GM18873 (cell line): ENCODE results near the gene CDCA5.
A peak's percentile ranks its signal among the peaks of the same experiment; 100 is the strongest.

Experiments used
- ATAC-seq: cut with Tn5 transposase; IDR thresholded peaks from one replicate; pipeline ENCODE4 v1.9.1; 2021; ENCODE audit warnings: mild to moderate bottlenecking, moderate library complexity, moderate number of reproducible peaks; ENCODE audit not compliant: unreplicated experiment, low FRiP score

The CDCA5 gene

DNA sequence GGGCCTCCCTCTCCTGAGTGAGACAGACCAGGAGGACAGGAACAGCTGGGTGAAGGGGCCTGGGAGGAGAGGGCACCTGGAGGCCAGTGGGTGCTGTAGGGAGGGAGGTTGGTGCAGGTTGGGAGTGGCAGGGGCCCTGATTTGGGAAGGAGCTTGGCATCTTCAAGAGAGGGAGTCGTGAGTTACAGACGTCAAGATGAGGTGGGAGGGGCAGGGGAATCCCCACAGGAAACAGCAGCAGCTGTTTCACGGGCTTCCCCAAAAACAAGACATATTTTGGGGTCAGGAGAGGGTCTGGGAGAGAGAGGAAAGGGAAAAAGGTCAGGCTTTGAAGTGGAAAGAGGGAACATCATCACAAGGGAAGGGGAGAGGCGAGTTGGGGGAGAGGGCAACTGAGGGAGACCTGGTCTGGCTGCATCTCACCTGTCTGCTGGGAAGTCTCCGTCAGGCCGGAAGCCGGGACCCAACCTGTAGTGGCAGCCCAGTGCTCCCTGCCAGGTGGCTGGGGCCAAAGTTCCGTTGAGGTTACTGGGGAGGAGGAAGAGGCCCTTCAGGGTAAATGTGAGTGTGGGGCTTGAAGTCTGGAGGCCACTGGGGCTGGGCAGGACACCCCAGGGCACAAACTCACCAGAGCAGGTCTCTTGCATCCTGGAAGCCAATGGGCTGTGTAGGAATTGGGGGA, 29.9 kb downstream of the CDCA5 start:
- no peak for ATAC-seq

DNA sequence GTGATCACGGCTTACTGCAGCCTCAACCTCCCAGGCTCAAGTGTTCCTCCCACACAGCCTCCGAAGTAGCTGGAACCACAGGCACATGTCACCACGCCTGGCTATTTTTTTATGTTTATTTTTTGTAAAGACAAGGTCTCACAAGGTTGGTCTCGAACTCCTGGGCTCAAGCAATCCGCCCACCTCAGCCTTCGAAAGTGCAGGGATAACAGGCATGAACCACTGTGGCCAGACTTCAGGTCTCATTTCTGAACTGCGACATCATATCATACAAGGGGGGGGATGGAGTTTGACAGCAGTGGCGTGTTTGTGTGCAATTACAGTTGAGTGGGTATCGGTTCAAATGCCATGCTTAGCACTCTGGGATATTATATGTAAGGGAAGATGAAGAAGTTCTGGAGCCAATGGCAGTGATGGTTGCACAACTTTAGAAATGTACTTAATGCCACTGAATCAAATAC, 32.4 kb downstream of the CDCA5 start:
- ATAC-seq: no peak

DNA sequence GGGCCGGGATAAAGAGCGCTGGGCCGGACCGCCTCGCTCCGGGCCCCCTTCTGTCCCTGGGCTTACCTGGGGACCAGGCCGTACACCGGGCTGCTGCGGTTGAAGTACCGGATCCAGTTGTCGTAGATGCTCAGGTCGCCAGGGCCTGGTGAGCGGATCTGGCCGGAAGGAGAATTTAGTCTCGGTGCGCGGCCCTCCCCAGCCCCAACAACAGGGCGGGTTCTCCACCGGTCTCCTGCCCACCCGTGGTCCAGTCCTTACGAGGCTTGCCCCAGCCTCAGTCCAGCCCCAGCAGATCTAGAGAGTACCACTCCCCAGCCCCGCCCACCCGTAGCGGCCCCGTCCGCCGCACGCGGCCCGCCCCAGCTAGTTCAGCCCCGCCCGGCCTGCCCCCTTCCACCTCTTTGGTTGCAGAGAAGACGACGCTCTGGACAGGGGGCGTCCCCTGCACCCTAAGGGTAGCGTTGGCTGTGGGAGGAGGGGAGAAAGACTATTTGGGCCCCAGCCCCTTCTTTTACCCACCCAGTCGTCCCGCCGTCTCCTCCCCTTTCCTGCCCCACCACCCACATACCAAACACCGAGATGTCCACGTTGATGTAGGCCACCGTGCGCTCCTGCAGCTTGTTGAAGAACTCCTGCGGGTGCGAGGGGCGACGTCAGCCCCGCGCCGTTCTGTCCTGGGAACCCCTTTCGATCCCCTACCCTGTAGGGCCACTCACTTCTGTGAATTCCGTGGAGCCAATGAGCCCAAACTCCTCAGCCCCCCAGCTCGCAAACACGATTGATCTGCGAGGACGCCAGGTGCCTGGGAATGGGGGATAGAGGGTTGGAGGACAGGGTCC, 36.0 kb downstream of the CDCA5 start:
- no peak for ATAC-seq

DNA sequence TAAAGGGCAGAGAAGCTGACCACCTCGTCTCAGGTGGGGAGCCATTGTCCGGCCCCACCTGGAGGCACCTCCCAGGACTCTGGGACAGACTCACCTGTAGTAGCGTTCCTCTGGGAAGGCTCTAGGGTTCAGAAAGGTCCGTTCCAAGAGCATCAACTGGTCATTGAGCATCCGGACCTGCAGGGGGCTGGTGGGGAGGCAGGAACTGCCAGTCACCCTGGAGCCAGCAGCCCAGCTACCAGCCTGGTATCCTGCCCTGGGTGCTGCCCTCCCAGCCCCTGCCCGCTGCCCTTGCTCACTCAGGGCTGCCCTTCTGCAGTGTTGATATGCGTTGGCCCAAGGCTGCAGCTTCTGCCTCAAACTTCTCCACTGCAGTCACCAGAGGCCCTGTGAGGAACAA, 38.1 kb downstream of the CDCA5 start:
- no peak for ATAC-seq

DNA sequence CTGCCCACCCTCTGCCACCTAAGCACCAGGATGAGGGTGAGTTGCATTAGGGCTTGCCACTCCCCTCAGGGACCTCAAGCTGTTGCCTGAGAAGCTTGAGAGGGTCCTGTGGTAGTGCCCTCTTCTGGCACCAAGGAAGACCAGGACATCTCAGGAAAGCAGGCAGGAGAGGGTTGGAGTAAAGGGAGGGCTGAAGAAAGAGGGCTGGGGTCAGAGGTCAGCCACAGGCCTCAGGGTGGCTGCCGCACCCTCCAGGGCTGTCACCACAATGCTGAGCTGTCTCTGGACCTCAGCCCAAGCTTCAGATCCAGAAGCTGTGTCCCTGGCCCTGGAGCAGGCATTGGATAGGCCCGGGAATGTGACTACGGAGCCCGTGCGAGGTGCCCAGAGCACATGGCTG, 38.8 kb downstream of the CDCA5 start:
- ATAC-seq: no peak

DNA sequence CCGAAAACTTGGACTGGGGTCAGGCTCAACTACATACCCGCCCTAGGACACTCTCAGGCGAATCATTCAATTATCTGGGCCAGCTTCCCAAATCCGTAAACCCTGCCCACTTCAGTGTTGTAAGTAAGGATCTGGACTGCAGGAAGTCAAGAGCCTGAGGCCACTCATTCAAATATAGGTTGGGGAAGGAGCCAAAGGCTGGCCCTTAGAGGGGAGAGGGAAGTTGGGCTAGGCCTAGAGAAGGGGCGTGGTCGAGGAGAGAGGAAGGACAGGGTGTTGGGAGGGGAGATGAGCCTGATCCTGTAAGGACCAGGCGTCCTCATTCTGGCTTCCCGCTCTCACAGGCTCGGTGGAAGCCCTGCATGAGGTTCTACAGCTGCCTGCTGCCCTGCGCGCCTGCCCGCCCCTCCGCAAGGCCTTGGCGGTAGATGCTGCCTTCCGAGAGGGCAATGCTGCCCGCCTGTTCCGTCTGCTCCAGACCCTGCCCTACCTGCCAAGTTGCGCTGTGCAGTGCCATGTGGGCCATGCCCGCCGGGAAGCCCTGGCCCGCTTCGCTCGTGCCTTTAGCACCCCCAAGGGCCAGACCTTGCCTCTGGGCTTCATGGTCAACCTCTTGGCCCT, 39.8 kb downstream of the CDCA5 start:
- ATAC-seq: no peak

DNA sequence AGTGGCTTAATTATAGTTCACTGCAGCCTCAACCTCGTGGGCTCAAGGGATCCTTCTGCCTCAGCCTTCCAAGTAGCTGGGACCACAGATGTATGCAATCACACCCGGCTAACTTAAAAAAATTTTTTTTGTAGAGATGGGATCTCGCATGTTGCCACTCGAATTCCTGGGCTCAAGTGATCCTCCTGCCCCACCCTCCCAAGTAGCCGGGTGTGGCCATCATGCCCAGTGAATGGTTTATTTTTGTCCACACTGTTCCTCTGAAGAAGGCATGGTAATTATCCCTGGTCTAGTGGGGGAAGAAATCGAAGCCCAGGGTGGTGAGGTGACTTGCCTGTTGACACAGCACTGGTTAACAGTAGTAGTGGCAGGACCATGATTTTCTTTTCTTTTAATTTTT, 40.9 kb downstream of the CDCA5 start:
- ATAC-seq: no peak

DNA sequence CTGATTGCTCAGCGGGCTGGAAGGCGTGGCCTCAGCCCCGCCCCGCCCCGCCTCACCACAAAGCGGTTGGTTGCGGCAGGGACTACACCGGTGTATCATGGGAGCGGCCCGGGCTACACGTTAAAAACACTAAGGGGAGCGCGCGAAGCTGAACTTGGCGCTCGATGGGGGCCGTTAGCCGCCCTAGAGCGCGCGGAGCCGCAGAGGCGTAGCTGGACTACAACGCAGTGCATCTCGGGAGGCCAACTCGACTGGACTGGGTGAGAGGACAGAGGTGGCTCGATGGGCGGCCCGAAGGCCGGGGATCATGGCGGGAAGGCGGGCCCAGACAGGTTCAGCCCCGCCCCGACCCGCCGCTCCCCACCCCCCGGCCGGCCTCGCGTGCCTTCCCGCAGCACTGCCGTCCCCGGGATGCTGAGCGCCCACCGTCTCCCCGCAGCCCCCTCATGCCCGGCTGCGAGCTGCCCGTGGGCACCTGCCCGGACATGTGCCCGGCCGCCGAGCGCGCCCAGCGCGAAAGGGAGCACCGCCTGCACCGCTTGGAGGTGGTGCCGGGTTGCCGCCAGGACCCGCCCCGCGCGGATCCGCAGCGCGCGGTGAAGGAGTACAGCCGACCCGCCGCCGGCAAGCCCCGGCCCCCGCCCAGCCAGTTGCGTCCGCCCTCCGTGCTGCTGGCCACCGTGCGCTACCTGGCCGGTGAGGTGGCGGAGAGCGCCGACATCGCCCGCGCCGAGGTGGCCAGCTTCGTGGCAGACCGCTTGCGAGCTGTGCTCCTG, 42.8 kb downstream of the CDCA5 start, which contains the start of gene SAC3D1:
Gene SAC3D1 (plus strand): TSS at position 364 of the 776 bp plus-strand sequence. CDS start 83 bp downstream, at position 447.
- peak; percentile 83 for ATAC-seq

DNA sequence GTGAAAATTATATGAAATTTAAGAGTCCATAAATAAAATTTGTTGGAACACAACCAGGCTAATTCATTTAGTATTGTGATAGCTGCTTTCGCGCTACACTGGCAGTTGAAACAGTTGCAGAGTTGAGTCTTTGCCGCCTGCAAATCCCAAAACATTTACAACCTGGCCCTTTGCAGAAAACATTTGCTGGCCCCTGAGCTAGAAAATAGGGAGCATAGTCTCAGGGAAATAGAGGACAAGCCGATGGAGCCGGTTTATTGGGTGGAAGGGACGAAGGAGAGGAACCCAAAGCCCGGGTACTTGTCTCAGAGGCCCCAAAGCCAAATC, 43.4 kb downstream of the CDCA5 start:
- ATAC-seq: no peak

DNA sequence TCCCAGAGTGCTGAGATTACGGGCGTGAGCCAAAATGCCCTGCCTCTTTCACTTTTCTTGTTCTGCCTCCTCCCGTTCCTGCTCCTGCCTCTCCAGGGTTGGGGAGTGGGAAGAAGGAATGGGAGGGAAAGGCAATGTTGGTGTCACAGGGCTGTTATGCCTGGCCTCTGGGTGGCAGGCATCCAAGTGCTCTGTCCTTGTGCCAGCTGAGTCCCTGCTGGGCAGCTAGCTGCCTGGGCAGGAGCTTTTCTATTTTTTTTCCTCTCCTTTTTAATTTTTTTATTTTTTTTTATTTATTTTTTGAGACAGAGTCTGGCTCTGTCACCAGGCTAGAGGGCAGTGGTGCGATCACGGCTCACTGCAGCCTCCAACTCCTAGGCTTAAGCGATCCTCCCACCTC, 46.9 kb downstream of the CDCA5 start:
- no peak for ATAC-seq

DNA sequence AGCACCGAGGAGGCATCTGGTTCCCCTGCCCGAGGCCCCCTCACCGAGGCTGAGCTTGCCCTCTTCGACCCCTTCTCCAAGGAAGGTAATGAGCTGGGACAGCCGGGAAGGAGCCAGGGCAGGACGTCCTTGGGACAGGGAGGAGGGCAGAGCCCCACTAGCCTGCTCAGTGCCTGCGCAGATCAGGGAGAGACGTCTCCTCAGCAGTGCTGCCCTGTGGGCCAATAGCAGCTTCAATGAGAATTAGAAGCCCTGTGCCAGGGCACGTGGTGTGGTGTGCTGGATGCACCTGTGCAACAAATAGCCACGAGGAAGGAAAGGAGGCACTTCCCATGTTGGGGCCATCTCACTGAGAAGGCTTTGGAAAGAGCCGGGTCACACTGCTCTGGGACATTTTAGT, 48.3 kb downstream of the CDCA5 start:
- ATAC-seq: no peak

DNA sequence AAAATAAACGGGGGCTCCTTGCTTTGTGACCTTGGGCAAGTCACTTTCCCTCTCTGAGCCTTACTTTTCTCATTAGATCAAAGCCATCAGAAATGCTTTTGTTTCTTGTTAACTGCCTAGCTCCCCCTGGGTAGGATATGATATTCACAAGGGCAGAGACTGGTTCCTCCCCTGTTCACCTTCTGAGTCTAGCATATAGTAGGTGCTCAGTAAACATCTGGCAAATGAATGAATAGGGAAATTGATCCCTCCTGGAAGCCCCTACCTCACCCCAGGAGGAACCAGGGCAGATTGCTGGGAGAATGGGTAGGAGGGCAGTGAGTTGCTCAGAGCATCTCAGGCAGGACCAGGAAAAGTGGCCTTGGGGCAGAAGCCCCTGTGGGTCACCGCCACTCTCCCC, 49.4 kb downstream of the CDCA5 start:
- no peak for ATAC-seq

DNA sequence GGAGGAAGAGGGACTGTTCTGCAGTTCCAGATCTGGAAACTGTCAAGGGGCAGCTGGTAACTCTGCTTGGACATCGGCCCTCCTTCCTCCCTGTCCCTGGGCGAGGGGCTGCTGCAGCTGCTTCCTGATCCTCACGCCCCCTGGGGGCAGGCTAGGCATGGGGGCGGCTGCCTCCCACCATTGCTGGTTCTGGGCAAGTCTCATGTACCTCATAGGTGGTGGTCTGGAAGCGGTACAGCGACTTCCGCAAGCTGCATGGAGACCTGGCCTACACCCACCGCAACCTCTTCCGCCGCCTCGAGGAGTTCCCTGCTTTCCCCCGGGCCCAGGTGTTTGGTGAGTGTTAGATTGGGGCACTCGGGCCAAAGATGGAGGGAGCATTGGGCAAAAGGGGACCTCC, 51.6 kb downstream of the CDCA5 start:
- ATAC-seq: no peak
